HL-60 (cell line): ENCODE results near the gene CCNT1.
"Not testable (repeated sequence)": the region's sequence is repeated elsewhere in the genome, so short reads cannot be mapped to it uniquely, and the experiment has no call there.

Source experiments
- DNase-seq, 2 experiments: peaks; one replicate each; pipeline ENCODE4 v3.0.0-alpha.2; 2010 to 2020; ENCODE audit warnings: low read depth in 1 of 2, low spot score in 1 of 2
- H3K27ac ChIP-seq: fragments of 250-450 bp; sonication (Bioruptor Pico); replicated peaks from 2 replicates; pipeline ENCODE4 v1.5.1; 2020; ENCODE audit warnings: mild to moderate bottlenecking, moderate library complexity
- H3K27me3 ChIP-seq: fragments of 250-450 bp; sonication (Bioruptor Pico); 2 replicates; pipeline ENCODE4 v1.5.1; 2021; ENCODE audit warnings: mild to moderate bottlenecking, moderate library complexity; ENCODE audit not compliant: insufficient read depth, poor library complexity, severe bottlenecking
- H3K4me3 ChIP-seq: replicated peaks from 2 replicates; pipeline ENCODE4 v1.5.1; 2011; ENCODE audit warnings: mild to moderate bottlenecking, control low read depth, low read length; ENCODE audit not compliant: insufficient read depth
- CTCF ChIP-seq: IDR thresholded peaks from one replicate; pipeline ENCODE4 v1.5.1; 2011; ENCODE audit warnings: low read length, control low read depth, inconsistent platforms; ENCODE audit not compliant: insufficient read depth
- GABPA ChIP-seq: IDR thresholded peaks from 2 replicates; pipeline ENCODE4 v1.6.1; 2012; ENCODE audit warnings: low read depth
- POLR2AphosphoS5 ChIP-seq: IDR thresholded peaks from 2 replicates; pipeline ENCODE4 v1.6.1; 2012; ENCODE audit warnings: low read depth
- SPI1 ChIP-seq: IDR thresholded peaks from 2 replicates; pipeline ENCODE4 v1.6.1; 2012; ENCODE audit warnings: low read depth, mild to moderate bottlenecking, borderline replicate concordance
- TF ChIP-seq, protein P1 (sequence below): IDR thresholded peaks from 2 replicates; pipeline ENCODE4 v1.6.1; 2012; ENCODE audit warnings: low read depth; ENCODE audit not compliant: insufficient replicate concordance

The CCNT1 gene

GRCh38 chr12:48643011-48643410 is 73.5 kb downstream of the CCNT1 start:
- H3K4me3 ChIP-seq: no peak overlapping the region
- no peaks in the 10 kb centered on the region for H3K27me3 ChIP-seq
- H3K27ac ChIP-seq: no peak overlapping the region
- no peak for TF ChIP-seq CTCF
- TF ChIP-seq, protein P1, sequence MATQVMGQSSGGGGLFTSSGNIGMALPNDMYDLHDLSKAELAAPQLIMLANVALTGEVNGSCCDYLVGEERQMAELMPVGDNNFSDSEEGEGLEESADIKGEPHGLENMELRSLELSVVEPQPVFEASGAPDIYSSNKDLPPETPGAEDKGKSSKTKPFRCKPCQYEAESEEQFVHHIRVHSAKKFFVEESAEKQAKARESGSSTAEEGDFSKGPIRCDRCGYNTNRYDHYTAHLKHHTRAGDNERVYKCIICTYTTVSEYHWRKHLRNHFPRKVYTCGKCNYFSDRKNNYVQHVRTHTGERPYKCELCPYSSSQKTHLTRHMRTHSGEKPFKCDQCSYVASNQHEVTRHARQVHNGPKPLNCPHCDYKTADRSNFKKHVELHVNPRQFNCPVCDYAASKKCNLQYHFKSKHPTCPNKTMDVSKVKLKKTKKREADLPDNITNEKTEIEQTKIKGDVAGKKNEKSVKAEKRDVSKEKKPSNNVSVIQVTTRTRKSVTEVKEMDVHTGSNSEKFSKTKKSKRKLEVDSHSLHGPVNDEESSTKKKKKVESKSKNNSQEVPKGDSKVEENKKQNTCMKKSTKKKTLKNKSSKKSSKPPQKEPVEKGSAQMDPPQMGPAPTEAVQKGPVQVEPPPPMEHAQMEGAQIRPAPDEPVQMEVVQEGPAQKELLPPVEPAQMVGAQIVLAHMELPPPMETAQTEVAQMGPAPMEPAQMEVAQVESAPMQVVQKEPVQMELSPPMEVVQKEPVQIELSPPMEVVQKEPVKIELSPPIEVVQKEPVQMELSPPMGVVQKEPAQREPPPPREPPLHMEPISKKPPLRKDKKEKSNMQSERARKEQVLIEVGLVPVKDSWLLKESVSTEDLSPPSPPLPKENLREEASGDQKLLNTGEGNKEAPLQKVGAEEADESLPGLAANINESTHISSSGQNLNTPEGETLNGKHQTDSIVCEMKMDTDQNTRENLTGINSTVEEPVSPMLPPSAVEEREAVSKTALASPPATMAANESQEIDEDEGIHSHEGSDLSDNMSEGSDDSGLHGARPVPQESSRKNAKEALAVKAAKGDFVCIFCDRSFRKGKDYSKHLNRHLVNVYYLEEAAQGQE: no peak
- no peak for TF ChIP-seq SPI1
- no peak for TF ChIP-seq POLR2AphosphoS5
- TF ChIP-seq GABPA: no peak
- DNase-seq: no peak

DNA sequence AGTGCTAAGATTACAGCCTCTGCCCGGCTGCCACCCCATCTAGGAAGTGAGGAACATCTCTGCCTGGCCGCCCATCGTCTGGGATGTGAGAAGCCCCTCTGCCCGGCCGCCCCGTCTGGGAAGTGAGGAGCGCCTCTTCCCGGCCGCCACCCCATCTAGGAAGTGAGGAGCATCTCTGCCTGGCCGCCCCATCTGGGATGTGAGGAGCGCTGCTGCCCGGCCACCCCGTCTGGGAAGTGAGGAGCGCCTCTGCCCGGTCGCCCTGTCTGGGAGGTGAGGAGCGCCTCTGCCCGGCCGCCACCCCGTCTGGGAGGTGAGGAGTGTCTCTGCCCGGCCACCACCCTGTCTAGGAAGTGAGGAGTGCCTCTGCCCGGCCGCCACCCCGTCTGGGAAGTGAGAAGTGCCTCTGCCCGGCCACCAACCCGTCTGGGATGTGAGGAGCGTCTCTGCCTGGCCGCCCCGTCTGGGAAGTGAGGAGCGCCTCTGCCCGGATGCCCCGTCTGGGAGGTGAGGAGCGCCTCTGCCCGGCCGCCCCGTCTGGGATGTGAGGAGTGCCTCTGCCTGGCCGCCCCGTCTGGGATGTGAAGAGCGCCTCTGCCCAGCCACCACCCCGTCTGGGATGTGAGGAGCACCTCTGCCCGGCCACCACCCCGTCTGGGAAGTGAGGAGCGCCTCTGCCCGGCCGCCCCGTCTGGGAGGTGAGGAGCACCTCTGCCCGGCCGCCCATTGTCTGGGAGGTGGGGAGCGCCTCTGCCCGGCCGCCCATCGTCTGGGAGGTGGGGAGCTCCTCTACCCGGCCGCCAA is 74.6 kb downstream of the CCNT1 start:
- DNase-seq, H3K27me3 ChIP-seq, H3K27ac ChIP-seq, H3K4me3 ChIP-seq: not testable (repeated sequence)

DNA sequence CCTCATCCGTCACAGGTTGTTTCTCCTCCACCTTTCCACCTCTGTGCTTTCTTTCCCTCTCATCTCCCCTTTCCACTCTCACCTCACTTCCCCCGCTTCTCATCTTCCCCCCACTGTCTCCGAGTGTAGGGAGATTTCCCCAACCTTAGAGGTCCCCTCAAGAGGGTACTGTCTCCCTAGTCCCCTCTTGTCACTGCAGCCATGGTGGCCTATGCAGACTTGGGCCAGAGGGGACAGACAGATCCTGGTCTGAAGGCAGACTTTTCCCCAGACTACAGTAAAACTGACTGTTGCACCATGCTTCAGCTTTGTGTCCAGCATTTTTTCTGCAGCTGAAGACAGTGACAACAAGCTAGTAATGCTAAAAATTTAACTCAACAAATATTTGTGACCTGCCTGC is 75.7 kb downstream of the CCNT1 start:
- Histone ChIP-seq H3K4me3 (no peak overlapping the region), H3K27ac (no peak overlapping the region), H3K27me3 (no peaks in the 10 kb centered on the region)
- DNase-seq: no peak
- no peak for TF ChIP-seq CTCF
- TF ChIP-seq, protein P1: no peak
- no peak for TF ChIP-seq SPI1
- TF ChIP-seq GABPA: no peak
- TF ChIP-seq POLR2AphosphoS5: no peak

- Histone ChIP-seq H3K4me3 (no peak overlapping the region), H3K27me3 (no peaks in the 10 kb centered on the region), H3K27ac (no peak overlapping the region)
- DNase-seq: no peak
- TF ChIP-seq GABPA (no peak), CTCF (no peak), SPI1 (no peak), POLR2AphosphoS5 (no peak)
- TF ChIP-seq, protein P1: no peak
These were observed 76.1 kb downstream of the CCNT1 start for GRCh38 chr12:48640428-48640827.
